Sigmoid colon (tissue), 4 donors: ENCODE results near the gene EED.
"Not testable (repeated sequence)": the region's sequence is repeated elsewhere in the genome, so short reads cannot be mapped to it uniquely, and the experiment has no call there.

Source experiments
- CTCF ChIP-seq, 4 experiments: fragments of 450-650 bp in 3 of 4; fragments of 200-600 bp in 1 of 4; IDR thresholded peaks; one replicate each; pipeline ENCODE4 v1.5.1; 2016 to 2019; ENCODE audit warnings: antibody characterized with exemption in 4 of 4, mild to moderate bottlenecking in 3 of 4, moderate library complexity in 2 of 4
- EP300 ChIP-seq, 4 donors: sonication (generic); formaldehyde crosslinking; IDR thresholded peaks; one replicate each; pipeline ENCODE4 v1.6.1; 2017; ENCODE audit warnings: antibody characterized with exemption in 4 of 4
- POLR2A ChIP-seq, 2 donors: fragments of 450-650 bp; IDR thresholded peaks; one replicate each; pipeline ENCODE4 v1.6.1; 2016; ENCODE audit warnings: antibody characterized with exemption in 2 of 2, mild to moderate bottlenecking in 2 of 2, moderate library complexity in 2 of 2
- POLR2AphosphoS5 ChIP-seq, 4 donors: sonication (generic); formaldehyde crosslinking; IDR thresholded peaks; one replicate each; pipeline ENCODE4 v1.6.1; 2017; ENCODE audit warnings: antibody characterized with exemption in 4 of 4

GRCh38 chr11:86308710-86309109 is 64.2 kb downstream of the EED start:
- TF ChIP-seq CTCF, POLR2AphosphoS5, POLR2A, EP300 (IDR thresholded peaks at IDR 0.05): not testable (repeated sequence)
